ES-I3 (cell line): ENCODE results near the gene SCAPER.

ENCODE experiments used
- H3K36me3 ChIP-seq: 2 replicates; pipeline ENCODE4 v1.6.1; 2013; ENCODE audit warnings: mild to moderate bottlenecking, low read length, control low read depth, moderate library complexity; ENCODE audit not compliant: insufficient read depth
- H3K4me1 ChIP-seq: 2 replicates; pipeline ENCODE4 v1.6.1; 2013; ENCODE audit warnings: mild to moderate bottlenecking, control low read depth, low read length; ENCODE audit not compliant: insufficient read depth
- H3K9ac ChIP-seq: 2 replicates; pipeline ENCODE4 v1.6.1; 2013; ENCODE audit warnings: low read depth, mild to moderate bottlenecking, low read length, moderate library complexity
- H3K9me3 ChIP-seq: 2 replicates; pipeline ENCODE4 v1.6.1; 2013; ENCODE audit warnings: mild to moderate bottlenecking, low read length, moderate library complexity; ENCODE audit not compliant: control insufficient read depth, insufficient read depth

SCAPER gene

GRCh38 chr15:76336254-76337058, 568.7 kb downstream of the SCAPER start, which contains the start of gene ISL2:
Gene ISL2 (plus strand): TSS chr15:76336773. CDS start chr15:76336884, 111 bp downstream.
- H3K36me3 ChIP-seq: no peaks in the 10 kb centered on the region
- peaks cover 9% of the 10 kb centered on the region; the same call in 1 of the 2 replicates for H3K4me1 ChIP-seq
- H3K9me3 ChIP-seq: no peaks in the 10 kb centered on the region
- H3K9ac ChIP-seq: peak within 1 kb of the TSS; percentile 60

GRCh38 chr15:76335307-76336253, 569.6 kb downstream of the SCAPER start:
- Histone ChIP-seq H3K4me1 (peaks cover 6% of the 10 kb centered on the region; the same call in 1 of the 2 replicates), H3K36me3 (no peaks in the 10 kb centered on the region), H3K9ac (peak overlapping the region; percentile 60), H3K9me3 (no peaks in the 10 kb centered on the region)

GRCh38 chr15:76334438-76335306, 570.5 kb downstream of the SCAPER start:
- Histone ChIP-seq H3K9ac (peak overlapping the region; percentile 60), H3K4me1 (peaks cover 2% of the 10 kb centered on the region; the same call in 1 of the 2 replicates), H3K36me3 (no peaks in the 10 kb centered on the region)

GRCh38 chr15:76333720-76334437, 571.3 kb downstream of the SCAPER start:
- Histone ChIP-seq H3K9me3 (no peaks in the 10 kb centered on the region), H3K4me1 (no peaks in the 10 kb centered on the region; the same call in 1 of the 2 replicates), H3K36me3 (no peaks in the 10 kb centered on the region), H3K9ac (no peak overlapping the region)

More at GRCh38 chr15:76334438-76335306, 570.5 kb downstream of the SCAPER start:
- no peaks in the 10 kb centered on the region for H3K9me3 ChIP-seq

- Histone ChIP-seq H3K36me3 (no peaks in the 10 kb centered on the region), H3K4me1 (no peaks in the 10 kb centered on the region; the same call in 1 of the 2 replicates), H3K9ac (no peak overlapping the region), H3K9me3 (no peaks in the 10 kb centered on the region)
Observed at GRCh38 chr15:76333309-76333708, 571.8 kb downstream of the SCAPER start.

- no peak overlapping the region for H3K9ac ChIP-seq
- no peaks in the 10 kb centered on the region; the same call in 1 of the 2 replicates for H3K4me1 ChIP-seq
- no peaks in the 10 kb centered on the region for H3K36me3 ChIP-seq
- no peaks in the 10 kb centered on the region for H3K9me3 ChIP-seq
Observed at GRCh38 chr15:76332796-76333195, 572.3 kb downstream of the SCAPER start.

- Histone ChIP-seq H3K9me3 (no peaks in the 10 kb centered on the region), H3K9ac (no peak overlapping the region), H3K36me3 (no peaks in the 10 kb centered on the region), H3K4me1 (no peaks in the 10 kb centered on the region; the same call in 1 of the 2 replicates)
Observed at GRCh38 chr15:76330080-76330680, 575.0 kb downstream of the SCAPER start.

GRCh38 chr15:76328958-76329357, 576.2 kb downstream of the SCAPER start:
- H3K9ac ChIP-seq: no peak overlapping the region
- H3K4me1 ChIP-seq: no peaks in the 10 kb centered on the region; the same call in 1 of the 2 replicates
- no peaks in the 10 kb centered on the region for H3K9me3 ChIP-seq
- no peaks in the 10 kb centered on the region for H3K36me3 ChIP-seq

GRCh38 chr15:76328106-76328696, 576.9 kb downstream of the SCAPER start:
- H3K9ac ChIP-seq: no peak overlapping the region
- no peaks in the 10 kb centered on the region; the same call in 1 of the 2 replicates for H3K4me1 ChIP-seq

GRCh38 chr15:76327191-76328105, 577.7 kb downstream of the SCAPER start:
- Histone ChIP-seq H3K9me3 (no peaks in the 10 kb centered on the region), H3K36me3 (no peaks in the 10 kb centered on the region), H3K9ac (no peak overlapping the region), H3K4me1 (no peaks in the 10 kb centered on the region; the same call in 1 of the 2 replicates)

More at GRCh38 chr15:76328106-76328696, 576.9 kb downstream of the SCAPER start:
- Histone ChIP-seq H3K36me3 (no peaks in the 10 kb centered on the region), H3K9me3 (no peaks in the 10 kb centered on the region)

- Histone ChIP-seq H3K9ac (no peak overlapping the region), H3K9me3 (no peaks in the 10 kb centered on the region), H3K36me3 (no peaks in the 10 kb centered on the region)
Observed at GRCh38 chr15:76325704-76326103, 579.4 kb downstream of the SCAPER start.

GRCh38 chr15:76324066-76324465, 581.1 kb downstream of the SCAPER start:
- Histone ChIP-seq H3K9me3 (no peaks in the 10 kb centered on the region), H3K9ac (no peak overlapping the region), H3K4me1 (0 out of 2 replicates have a peak, but pooled peaks cover 3% of the 10 kb centered on the region), H3K36me3 (no peaks in the 10 kb centered on the region)

More at GRCh38 chr15:76325704-76326103, 579.4 kb downstream of the SCAPER start:
- peaks cover 3% of the 10 kb centered on the region; the same call in 1 of the 2 replicates for H3K4me1 ChIP-seq
